Ovary (tissue), 3 donors: ENCODE data around the gene DNAJC7.

Experiments
- CTCF ChIP-seq, 3 donors: fragments of 450-650 bp in 2 of 3; fragments of 200-600 bp in 1 of 3; IDR thresholded peaks; one replicate each; pipeline versions ENCODE4 v1.5.1 to v1.8.0; 2016 to 2022; ENCODE audit warnings: antibody characterized with exemption in 3 of 3, mild to moderate bottlenecking in 1 of 3
- POLR2A ChIP-seq: fragments of 450-650 bp; IDR thresholded peaks from one replicate; pipeline ENCODE4 v1.6.1; 2017; ENCODE audit warnings: antibody characterized with exemption, mild to moderate bottlenecking, moderate library complexity
- donor health status: DM: no; HTN: no; CAD: no.

DNA sequence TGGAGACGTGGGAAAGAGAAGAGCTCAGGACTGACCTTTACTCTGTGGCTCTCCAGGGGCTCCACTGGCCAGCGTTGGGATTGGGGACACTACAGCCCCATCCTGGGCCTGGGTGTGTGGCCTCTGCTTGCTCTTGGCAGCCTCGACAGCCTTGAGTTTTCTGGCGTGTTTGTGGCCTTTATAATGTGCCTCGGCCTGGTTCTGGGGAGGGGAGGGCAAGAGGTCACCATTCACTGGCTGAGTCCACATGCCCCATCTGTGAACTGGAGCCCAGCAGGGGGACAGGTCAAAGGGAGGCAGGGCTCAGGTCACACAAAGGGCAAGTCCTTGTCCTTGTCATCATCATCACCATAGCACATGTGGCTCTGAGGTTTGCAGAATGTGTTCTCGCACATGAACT is 14.3 kb upstream of the DNAJC7 start:
- TF ChIP-seq CTCF (IDR thresholded peaks at IDR 0.05), result no peak
- TF ChIP-seq POLR2A, result no peak
